Common myeloid progenitor, CD34-positive (primary cell): ENCODE data around the gene SOCS7.

Experiments used
- CTCF ChIA-PET: fragments of 350-600 bp; sonication (Branson Sonifier 250); formaldehyde crosslinking; loops from one replicate; lab custom pipeline; 2021; ENCODE audit warnings: antibody characterized with exemption; lab: Charles Lee
- POLR2A ChIA-PET: fragments of 350-600 bp; sonication (Branson Sonifier 250); formaldehyde crosslinking; loops from one replicate; lab custom pipeline; 2021; ENCODE audit warnings: antibody characterized with exemption; lab: Charles Lee
- DNase-seq, 3 donors: peaks; one replicate each; pipeline versions ENCODE4 v3.0.0 to v3.0.0-alpha.2; 2013
- H3K27ac ChIP-seq, 2 experiments: 1 replicate in 1 of 2; 2 replicates in 1 of 2; pipeline ENCODE4 v1.7.0; 2013; ENCODE audit warnings: inconsistent platforms in 2 of 2, low read length in 2 of 2, mild to moderate bottlenecking in 2 of 2, low read depth in 1 of 2, moderate library complexity in 1 of 2; ENCODE audit not compliant: severe bottlenecking in 2 of 2, insufficient read depth in 1 of 2, poor library complexity in 1 of 2
- H3K27me3 ChIP-seq, 5 experiments: replicated peaks in 2 of 5; 1 replicate in 3 of 5; 2 replicates in 2 of 5; pipeline versions ENCODE4 v1.6.1 to v1.7.0; 2013; ENCODE audit warnings: low read length in 4 of 5, mild to moderate bottlenecking in 2 of 5, moderate library complexity in 2 of 5, inconsistent platforms in 1 of 5; ENCODE audit not compliant: insufficient read depth in 5 of 5, control insufficient read depth in 4 of 5
- H3K36me3 ChIP-seq, 4 experiments: 1 replicate in 2 of 4; 2 replicates in 2 of 4; pipeline versions ENCODE4 v1.6.1 to v1.7.0; 2013; ENCODE audit warnings: low read length in 3 of 4, control low read depth in 1 of 4, mild to moderate bottlenecking in 1 of 4; ENCODE audit not compliant: control insufficient read depth in 4 of 4, insufficient read depth in 4 of 4
- H3K4me1 ChIP-seq, 4 experiments: 1 replicate in 3 of 4; 2 replicates in 1 of 4; pipeline versions ENCODE4 v1.6.1 to v1.7.1; 2013; ENCODE audit warnings: low read length in 3 of 4, mild to moderate bottlenecking in 3 of 4, control low read depth in 1 of 4, inconsistent platforms in 1 of 4, moderate library complexity in 1 of 4; ENCODE audit not compliant: control insufficient read depth in 4 of 4, insufficient read depth in 4 of 4; ENCODE audit errors: control extremely low read depth in 1 of 4
- H3K4me3 ChIP-seq, 7 experiments: 1 replicate in 4 of 7; 2 replicates in 3 of 7; pipeline versions ENCODE4 v1.5.1 to v1.7.0; 2013; ENCODE audit warnings: mild to moderate bottlenecking in 7 of 7, low read length in 6 of 7, moderate library complexity in 6 of 7, inconsistent platforms in 2 of 7, low read depth in 2 of 7, control low read depth in 1 of 7; ENCODE audit not compliant: insufficient read depth in 4 of 7, control insufficient read depth in 1 of 7; ENCODE audit errors: extremely low read depth in 1 of 7
- H3K9me3 ChIP-seq, 5 experiments: 1 replicate in 4 of 5; 2 replicates in 1 of 5; pipeline versions ENCODE4 v1.6.1 to v1.7.1; 2013; ENCODE audit warnings: low read length in 4 of 5, mild to moderate bottlenecking in 2 of 5, inconsistent platforms in 1 of 5, low read depth in 1 of 5, moderate library complexity in 1 of 5; ENCODE audit not compliant: control insufficient read depth in 4 of 5, insufficient read depth in 2 of 5; ENCODE audit errors: control extremely low read depth in 1 of 5
- WGBS: methylation state at CpG from one replicate; pipeline ENCODE4 v1.1.5; 2013; ENCODE audit not compliant: insufficient coverage; 5-methylcytosine and 5-hydroxymethylcytosine counted together

Gene SOCS7

DNA sequence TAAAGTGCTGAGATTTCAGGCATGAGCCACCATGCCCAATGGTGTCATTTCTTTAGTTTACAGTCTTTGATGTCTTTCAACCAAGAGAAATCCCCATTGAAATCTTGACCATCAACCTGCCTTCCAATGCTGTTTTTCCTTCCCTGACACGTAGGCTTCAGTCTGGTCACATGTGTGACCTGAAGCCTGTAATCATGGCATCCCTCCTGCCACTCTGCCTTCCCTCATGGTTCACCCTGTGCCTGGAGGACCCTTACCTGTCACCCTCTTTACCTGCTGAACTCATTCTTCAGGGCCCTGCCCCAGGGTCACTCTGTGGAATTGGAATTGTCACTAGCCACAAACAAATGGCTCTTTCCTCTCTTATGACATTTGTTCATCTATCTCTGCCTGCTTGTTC, 58.6 kb downstream of the SOCS7 start:
- POLR2A ChIA-PET: no interaction called here
- H3K4me1 ChIP-seq: peaks cover 0 to 8% (median 5%) of the 10 kb centered on the region in 4 experiments
- CTCF ChIA-PET: interaction anchor here (0.7 to 12.0 kb wide), 3 partner anchors 11 to 70 kb away, joined by 4 to 132 read pairs (median 6); partner anchors contain the start of gene GPR179
- no peak overlapping the region for H3K27ac ChIP-seq
- H3K36me3 ChIP-seq: no peaks in the 10 kb centered on the region
- H3K4me3 ChIP-seq: no peak overlapping the region
- H3K27me3 ChIP-seq: no peaks in the 10 kb centered on the region
- 92% methylated on average over 1 of the region's 1 CpG for WGBS
- no peak for DNase-seq
- no peaks in the 10 kb centered on the region for H3K9me3 ChIP-seq

GRCh38 chr17:38415250-38416194, 63.9 kb downstream of the SOCS7 start:
- POLR2A ChIA-PET: interaction anchor here (1.4 kb wide), 1 partner anchor 66 kb away, joined by 7 read pairs; no protein-coding TSS in a partner anchor
- Histone ChIP-seq H3K27ac (no peak overlapping the region), H3K36me3 (no peaks in the 10 kb centered on the region), H3K4me3 (peak overlapping the region in 1 of 7 experiments; percentile 1), H3K27me3 (peaks cover 0 to 35% (median 20%) of the 10 kb centered on the region in 5 experiments), H3K4me1 (peaks cover 0 to 31% (median 23%) of the 10 kb centered on the region in 4 experiments), H3K9me3 (no peaks in the 10 kb centered on the region)
- CTCF ChIA-PET: interaction anchor here (0.9 to 12.0 kb wide), 15 partner anchors 11 to 90 kb away, joined by 3 to 132 read pairs (median 5); partner anchors contain the start of genes GPR179 and SOCS7
- 64% methylated on average over 12 of the region's 22 CpGs for WGBS
- DNase-seq: peak; percentile 44 to 63 (median 55)

DNA sequence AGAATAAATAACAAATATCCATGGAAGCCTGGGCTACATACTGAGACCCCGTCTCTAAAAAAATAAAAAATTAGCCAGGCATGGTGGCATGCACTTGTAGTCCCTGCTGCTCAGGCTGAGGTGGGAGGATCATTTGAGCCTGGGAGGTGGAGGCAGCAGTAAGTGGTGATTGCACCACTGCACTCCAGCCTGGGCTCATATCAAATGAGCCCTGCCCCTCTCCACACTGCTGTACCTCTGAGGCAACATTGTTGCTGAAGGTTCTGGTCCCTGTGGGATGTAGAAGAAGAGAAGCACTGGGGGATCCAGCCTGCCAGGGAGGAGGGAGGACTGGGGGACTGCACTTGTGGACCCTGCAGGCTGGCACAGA, 65.2 kb downstream of the SOCS7 start:
- peaks cover 0 to 31% (median 23%) of the 10 kb centered on the region in 4 experiments for H3K4me1 ChIP-seq
- ChIA-PET CTCF (interaction anchor here (1.0 to 12.0 kb wide), 4 partner anchors 9 to 77 kb away, joined by 3 to 132 read pairs (median 4); partner anchors contain the start of gene GPR179), POLR2A (no interaction called here)
- no peaks in the 10 kb centered on the region for H3K36me3 ChIP-seq
- H3K4me3 ChIP-seq: no peak overlapping the region
- H3K27ac ChIP-seq: no peak overlapping the region
- 100% methylated on average over 1 of the region's 1 CpG for WGBS
- peaks cover 0 to 47% (median 27%) of the 10 kb centered on the region in 5 experiments for H3K27me3 ChIP-seq
- no peaks in the 10 kb centered on the region for H3K9me3 ChIP-seq
- DNase-seq: no peak

DNA sequence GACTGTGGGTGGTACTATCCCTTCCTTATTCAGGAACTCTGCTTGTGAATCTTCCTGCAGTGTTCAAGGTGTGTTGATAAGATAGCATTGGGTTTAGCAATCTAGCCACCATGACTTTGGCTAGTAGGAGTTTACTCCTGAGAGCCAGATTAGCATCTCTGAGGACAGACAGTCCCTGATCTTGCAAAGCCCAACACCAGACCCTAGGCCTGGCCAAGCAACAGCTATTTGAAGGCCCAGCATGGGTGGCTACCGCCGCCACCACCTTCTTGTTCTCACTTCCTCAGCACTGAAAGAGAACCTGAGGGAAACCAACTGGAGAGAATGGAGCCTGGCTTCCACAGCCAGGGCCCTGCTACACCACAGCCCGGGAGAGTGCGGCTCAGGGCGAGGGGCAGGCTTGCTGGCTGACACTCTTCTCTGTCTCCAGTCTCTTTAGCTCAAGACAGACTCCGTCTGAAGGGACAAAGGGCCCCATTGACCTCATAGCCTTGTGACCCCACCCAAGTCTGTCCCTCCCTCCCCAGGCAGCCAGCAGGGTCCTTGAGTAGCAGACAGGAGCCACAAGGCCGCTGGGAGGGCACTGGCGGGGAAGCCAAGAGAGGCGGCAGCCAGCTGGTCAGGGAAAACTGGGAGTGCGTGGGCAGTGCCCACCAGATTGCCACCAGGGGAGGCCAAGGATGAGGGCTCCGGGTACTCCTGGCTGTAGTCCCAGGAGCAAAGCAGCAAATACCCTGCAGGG, 65.7 kb downstream of the SOCS7 start:
- Histone ChIP-seq H3K27me3 (peaks cover 3 to 50% (median 27%) of the 10 kb centered on the region in 5 experiments), H3K4me1 (peaks cover 0 to 31% (median 23%) of the 10 kb centered on the region in 4 experiments), H3K4me3 (no peak overlapping the region), H3K36me3 (no peaks in the 10 kb centered on the region), H3K9me3 (no peaks in the 10 kb centered on the region), H3K27ac (no peak overlapping the region)
- DNase-seq: no peak
- ChIA-PET CTCF (interaction anchor here (1.6 to 12.0 kb wide), 2 partner anchors 68 to 70 kb away, joined by 4 to 132 read pairs; partner anchors contain the start of gene GPR179), POLR2A (no interaction called here)
- 82% methylated on average over 11 of the region's 11 CpGs for WGBS

DNA sequence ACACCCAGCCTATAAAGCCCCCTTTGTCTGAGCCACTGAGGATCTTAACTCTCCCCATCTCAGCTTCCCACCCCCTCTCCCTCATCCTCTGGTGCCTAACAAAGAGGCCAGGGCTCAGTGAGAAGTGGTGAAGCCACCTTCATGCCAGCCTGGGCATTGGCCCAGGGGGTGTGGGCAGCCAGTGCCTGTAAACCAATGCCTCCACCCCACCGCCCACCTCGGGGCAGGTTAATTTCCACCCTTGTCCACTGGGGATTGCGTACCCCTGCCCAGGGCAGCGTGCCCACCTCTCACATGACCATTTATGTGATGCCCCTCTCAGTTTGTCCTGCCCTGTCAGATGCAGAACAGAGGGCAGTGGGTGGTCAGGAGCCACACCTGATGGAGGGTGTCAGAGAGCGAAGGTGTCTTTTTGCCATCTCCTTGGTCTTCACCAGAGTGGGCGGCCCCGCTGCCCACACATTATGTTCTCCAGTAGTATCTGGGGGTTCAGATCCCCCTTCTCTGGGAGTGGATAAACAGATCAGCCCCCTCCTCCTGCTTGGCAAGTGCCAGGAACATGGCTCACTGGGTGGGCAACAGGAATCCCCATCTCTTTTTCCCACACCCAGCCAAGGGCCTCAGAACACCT, 66.5 kb downstream of the SOCS7 start:
- Histone ChIP-seq H3K4me1 (peaks cover 0 to 31% (median 23%) of the 10 kb centered on the region in 4 experiments), H3K27me3 (peaks cover 3 to 50% (median 31%) of the 10 kb centered on the region in 5 experiments), H3K9me3 (no peaks in the 10 kb centered on the region), H3K27ac (no peak overlapping the region), H3K36me3 (no peaks in the 10 kb centered on the region), H3K4me3 (no peak overlapping the region)
- CTCF ChIA-PET: interaction anchor here (12.0 kb wide), 1 partner anchor 71 kb away, joined by 132 read pairs; the partner anchor contains the start of gene GPR179
- WGBS: 94% methylated on average over 7 of the region's 7 CpGs
- POLR2A ChIA-PET: no interaction called here
- no peak for DNase-seq

DNA sequence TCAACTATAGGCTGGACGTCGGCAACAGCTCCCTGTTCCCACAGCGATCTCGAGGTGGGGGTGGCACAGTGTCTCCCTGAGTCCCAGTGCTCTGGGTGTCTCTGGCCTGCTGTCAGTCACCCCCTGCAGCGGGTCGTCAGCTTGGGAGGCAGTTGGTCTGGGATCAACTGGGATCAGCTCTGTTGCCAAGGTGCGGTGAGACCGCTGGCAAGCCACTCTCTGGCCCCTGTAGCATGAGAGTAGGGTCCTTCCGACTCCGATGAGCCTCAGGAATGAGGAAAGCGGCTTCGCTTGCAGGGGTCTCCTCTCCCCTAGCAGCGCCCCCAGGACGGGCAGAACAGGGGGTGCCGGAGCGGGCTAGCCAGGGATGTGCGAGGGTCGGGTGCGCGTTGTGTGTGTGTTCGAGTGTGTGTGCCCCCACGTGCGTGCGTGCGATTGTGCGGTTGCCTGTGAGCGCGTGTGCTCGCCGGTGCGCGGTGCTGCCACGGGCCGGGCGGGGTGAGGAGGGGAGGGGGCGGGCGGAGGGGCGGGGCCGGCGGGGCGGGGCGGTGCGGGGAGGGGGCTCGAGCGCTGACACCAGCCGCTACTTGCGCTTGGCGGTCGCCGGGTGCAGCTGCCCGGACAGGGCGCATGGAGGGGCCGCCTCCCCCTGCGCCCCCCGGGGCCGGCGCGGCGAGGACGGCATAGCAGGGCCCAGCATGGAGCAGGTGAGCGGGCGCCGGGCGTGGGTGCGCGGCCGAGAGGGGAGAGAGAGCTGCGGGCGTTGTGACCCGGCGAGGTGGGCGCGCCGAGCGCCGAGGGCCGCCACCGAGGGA, 67.3 kb downstream of the SOCS7 start:
- Histone ChIP-seq H3K36me3 (no peaks in the 10 kb centered on the region), H3K4me1 (peaks cover 0 to 31% (median 25%) of the 10 kb centered on the region in 4 experiments), H3K27ac (no peak overlapping the region), H3K4me3 (peak overlapping the region in 6 of 7 experiments; percentile 7 to 51 (median 42)), H3K9me3 (no peaks in the 10 kb centered on the region), H3K27me3 (peaks cover 3 to 50% (median 31%) of the 10 kb centered on the region in 5 experiments)
- peak in 2 of 3 donors; percentile 62 to 74 for DNase-seq
- CTCF ChIA-PET: interaction anchor here (12.0 kb wide), 1 partner anchor 72 kb away, joined by 132 read pairs; the partner anchor contains the start of gene GPR179
- POLR2A ChIA-PET: interaction anchor here (1.0 kb wide), 1 partner anchor 67 kb away, joined by 3 read pairs; the partner anchor contains the start of gene SOCS7
- 5% methylated on average over 29 of the region's 78 CpGs for WGBS
